ENCODE data around the gene PDXP. TPM values are rescaled to one million over a fixed set of nuclear protein-coding genes. Genes with fewer than 3 reads are reported as not detected.

The PDXP gene
- total RNA-seq, 1 experiment from 2014 or later: 10.9 TPM

- Histone ChIP-seq H3K9me2 (ENCODE audit: insufficient read depth) (no peaks in the 10 kb centered on the region), H3K4me1 (replicated peaks; ENCODE audit: insufficient read depth) (peaks cover 31% of the 10 kb centered on the region), H3K4me3 (no peak overlapping the region), H3K4me2 (no peak overlapping the region), H3K36me3 (ENCODE audit: low read depth) (0 out of 2 replicates have a peak, but pooled peaks cover 4% of the 10 kb centered on the region), H3K79me2 (ENCODE audit: low read depth) (peaks cover 7% of the 10 kb centered on the region), H3F3A (ENCODE audit: insufficient read depth, low read depth) (peaks cover 37% of the 10 kb centered on the region), H3K27ac (no peak overlapping the region), H3K27me3 (ENCODE audit: insufficient read depth, low read depth) (no peaks in the 10 kb centered on the region), H4K20me1 (ENCODE audit: insufficient read depth) (0 out of 2 replicates have a peak, but pooled peaks cover 3% of the 10 kb centered on the region), H2AFZ (no peak overlapping the region), H3K9me3 (ENCODE audit: insufficient read depth, low read depth) (no peaks in the 10 kb centered on the region)
- POLR2A ChIA-PET (ENCODE audit: unreplicated experiment): interaction anchor here (0.6 to 0.7 kb wide), 2 partner anchors 46 to 52 kb away, joined by 4 read pairs; no protein-coding TSS in a partner anchor
- no TSS peak for BruUV-seq (replicated peaks)
- intact Hi-C loops (cut with micrococcal nuclease; ENCODE audit: unreplicated experiment): loop anchor here (1.0 kb wide), 2 partner anchors 38 to 148 kb away; no protein-coding TSS in a partner anchor
- CTCF ChIA-PET: interaction anchor here (0.6 to 3.4 kb wide), 24 partner anchors 8 to 534 kb away, joined by 3 to 32 read pairs (median 5); partner anchors contain the start of genes LGALS1, NOL12 and PDXP
- peak; percentile 65 to 86 for DNase-seq
- TF ChIP-seq EZH2 (IDR thresholded peaks at IDR 0.05; ENCODE audit: low read depth) (no peak), CTCF (conservative IDR thresholded peaks at IDR 0.05) (peak; percentile 99)
Observed at GRCh38 chr22:37643225-37643847, 15.2 kb upstream of the PDXP start.

GRCh38 chr22:37647317-37647716 is 11.2 kb upstream of the PDXP start:
- H3K36me3 ChIP-seq (ENCODE audit: low read depth): 0 out of 2 replicates have a peak, but pooled peaks cover 8% of the 10 kb centered on the region
- H3K4me3 ChIP-seq: no peak overlapping the region
- H3K9me3 ChIP-seq (ENCODE audit: insufficient read depth, low read depth): no peaks in the 10 kb centered on the region
- no peak for DNase-seq
- TF ChIP-seq CTCF (conservative IDR thresholded peaks at IDR 0.05) (no peak), EZH2 (IDR thresholded peaks at IDR 0.05; ENCODE audit: low read depth) (no peak)
- no peak overlapping the region for H3K27ac ChIP-seq
- CTCF ChIA-PET: no interaction called here
- no peak overlapping the region for H3K4me2 ChIP-seq
- H3K4me1 ChIP-seq (replicated peaks; ENCODE audit: insufficient read depth): no peaks in the 10 kb centered on the region
- intact Hi-C loops (cut with micrococcal nuclease; ENCODE audit: unreplicated experiment): no loop called here
- no peak overlapping the region for H2AFZ ChIP-seq
- POLR2A ChIA-PET (ENCODE audit: unreplicated experiment): no interaction called here
- peaks cover 17% of the 10 kb centered on the region for H3F3A ChIP-seq (ENCODE audit: insufficient read depth, low read depth)
- H3K79me2 ChIP-seq (ENCODE audit: low read depth): no peaks in the 10 kb centered on the region
- no TSS peak for BruUV-seq (replicated peaks)
- H3K9me2 ChIP-seq (ENCODE audit: insufficient read depth): no peaks in the 10 kb centered on the region
- H4K20me1 ChIP-seq (ENCODE audit: insufficient read depth): 0 out of 2 replicates have a peak, but pooled peaks cover 3% of the 10 kb centered on the region
- H3K27me3 ChIP-seq (ENCODE audit: insufficient read depth, low read depth): no peaks in the 10 kb centered on the region

- POLR2A ChIA-PET (ENCODE audit: unreplicated experiment): interaction anchor here (0.7 kb wide), 1 partner anchor 24 kb away, joined by 3 read pairs; no protein-coding TSS in a partner anchor
- no peaks in the 10 kb centered on the region for H3K27me3 ChIP-seq (ENCODE audit: insufficient read depth, low read depth)
Observed at GRCh38 chr22:37647928-37648327, 10.6 kb upstream of the PDXP start.

More at GRCh38 chr22:37647928-37648327, 10.6 kb upstream of the PDXP start:
- Histone ChIP-seq H3K4me3 (no peak overlapping the region), H4K20me1 (ENCODE audit: insufficient read depth) (0 out of 2 replicates have a peak, but pooled peaks cover 3% of the 10 kb centered on the region), H3K4me1 (replicated peaks; ENCODE audit: insufficient read depth) (no peaks in the 10 kb centered on the region), H2AFZ (no peak overlapping the region), H3K79me2 (ENCODE audit: low read depth) (no peaks in the 10 kb centered on the region), H3K4me2 (no peak overlapping the region), H3K36me3 (ENCODE audit: low read depth) (0 out of 2 replicates have a peak, but pooled peaks cover 5% of the 10 kb centered on the region), H3K9me3 (ENCODE audit: insufficient read depth, low read depth) (no peaks in the 10 kb centered on the region), H3K9me2 (ENCODE audit: insufficient read depth) (no peaks in the 10 kb centered on the region), H3F3A (ENCODE audit: insufficient read depth, low read depth) (peaks cover 17% of the 10 kb centered on the region), H3K27ac (no peak overlapping the region)
- TF ChIP-seq CTCF (conservative IDR thresholded peaks at IDR 0.05) (no peak), EZH2 (IDR thresholded peaks at IDR 0.05; ENCODE audit: low read depth) (no peak)
- BruUV-seq (replicated peaks): no TSS peak
- CTCF ChIA-PET: no interaction called here
- intact Hi-C loops (cut with micrococcal nuclease; ENCODE audit: unreplicated experiment): no loop called here
- DNase-seq: no peak

Measured in PC-9 (cell line).